ENCODE measurements around the gene ANTKMT.

ANTKMT gene

DNA sequence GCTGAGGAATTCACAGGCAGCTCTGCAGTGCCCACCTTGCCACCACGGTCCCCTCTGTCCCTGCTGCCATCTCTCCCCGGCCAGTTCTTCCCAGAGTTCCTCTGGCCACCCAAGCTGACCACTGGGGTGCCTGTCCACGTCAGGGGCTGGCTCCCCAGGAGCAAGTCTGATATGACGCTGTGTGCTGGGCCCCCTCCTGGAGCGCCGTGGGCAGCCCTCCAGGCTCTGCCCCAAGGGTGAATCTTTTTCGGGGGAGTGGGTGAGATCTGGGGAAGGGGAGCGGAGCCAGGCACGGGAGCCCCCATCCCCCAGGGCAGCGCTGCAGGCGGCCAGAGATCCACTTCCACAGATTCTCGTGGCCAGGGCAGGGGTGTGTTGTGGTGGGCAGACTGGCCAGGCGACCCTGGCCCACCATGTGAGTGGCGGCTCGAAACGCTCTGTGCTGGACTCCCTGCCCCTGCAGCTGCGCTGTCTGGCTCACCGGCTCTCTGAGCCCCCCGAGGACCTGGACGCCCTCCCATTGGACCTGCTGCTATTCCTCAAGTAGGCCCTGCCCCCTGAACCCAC is 43.3 kb downstream of the ANTKMT start:
- no peak for TF ChIP-seq FOXP2 (optimal IDR thresholded peaks at IDR 0.05; ENCODE audit: borderline replicate concordance, extremely low read depth, extremely low read length, insufficient read depth)
- TF ChIP-seq, protein P1, sequence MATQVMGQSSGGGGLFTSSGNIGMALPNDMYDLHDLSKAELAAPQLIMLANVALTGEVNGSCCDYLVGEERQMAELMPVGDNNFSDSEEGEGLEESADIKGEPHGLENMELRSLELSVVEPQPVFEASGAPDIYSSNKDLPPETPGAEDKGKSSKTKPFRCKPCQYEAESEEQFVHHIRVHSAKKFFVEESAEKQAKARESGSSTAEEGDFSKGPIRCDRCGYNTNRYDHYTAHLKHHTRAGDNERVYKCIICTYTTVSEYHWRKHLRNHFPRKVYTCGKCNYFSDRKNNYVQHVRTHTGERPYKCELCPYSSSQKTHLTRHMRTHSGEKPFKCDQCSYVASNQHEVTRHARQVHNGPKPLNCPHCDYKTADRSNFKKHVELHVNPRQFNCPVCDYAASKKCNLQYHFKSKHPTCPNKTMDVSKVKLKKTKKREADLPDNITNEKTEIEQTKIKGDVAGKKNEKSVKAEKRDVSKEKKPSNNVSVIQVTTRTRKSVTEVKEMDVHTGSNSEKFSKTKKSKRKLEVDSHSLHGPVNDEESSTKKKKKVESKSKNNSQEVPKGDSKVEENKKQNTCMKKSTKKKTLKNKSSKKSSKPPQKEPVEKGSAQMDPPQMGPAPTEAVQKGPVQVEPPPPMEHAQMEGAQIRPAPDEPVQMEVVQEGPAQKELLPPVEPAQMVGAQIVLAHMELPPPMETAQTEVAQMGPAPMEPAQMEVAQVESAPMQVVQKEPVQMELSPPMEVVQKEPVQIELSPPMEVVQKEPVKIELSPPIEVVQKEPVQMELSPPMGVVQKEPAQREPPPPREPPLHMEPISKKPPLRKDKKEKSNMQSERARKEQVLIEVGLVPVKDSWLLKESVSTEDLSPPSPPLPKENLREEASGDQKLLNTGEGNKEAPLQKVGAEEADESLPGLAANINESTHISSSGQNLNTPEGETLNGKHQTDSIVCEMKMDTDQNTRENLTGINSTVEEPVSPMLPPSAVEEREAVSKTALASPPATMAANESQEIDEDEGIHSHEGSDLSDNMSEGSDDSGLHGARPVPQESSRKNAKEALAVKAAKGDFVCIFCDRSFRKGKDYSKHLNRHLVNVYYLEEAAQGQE (IDR thresholded peaks at IDR 0.05; ENCODE audit: insufficient read depth in 1 of 2, low read depth in 2 of 2, low read length in 2 of 2) = no peak
- no peak for TF ChIP-seq POLR2AphosphoS5 (IDR thresholded peaks at IDR 0.05; ENCODE audit: low read depth, low read length)
- TF ChIP-seq TAF1 (IDR thresholded peaks at IDR 0.05; ENCODE audit: borderline replicate concordance, insufficient read depth, low read length) = no peak
- no peak for TF ChIP-seq SIN3A (IDR thresholded peaks at IDR 0.05; ENCODE audit: borderline replicate concordance, insufficient read depth, low read length)

- TF ChIP-seq POLR2AphosphoS5 (IDR thresholded peaks at IDR 0.05; ENCODE audit: low read depth, low read length) (no peak), FOXP2 (optimal IDR thresholded peaks at IDR 0.05; ENCODE audit: borderline replicate concordance, extremely low read depth, extremely low read length, insufficient read depth) (no peak), TAF1 (IDR thresholded peaks at IDR 0.05; ENCODE audit: borderline replicate concordance, insufficient read depth, low read length) (no peak), SIN3A (IDR thresholded peaks at IDR 0.05; ENCODE audit: borderline replicate concordance, insufficient read depth, low read length) (no peak)
- TF ChIP-seq, protein P1 (IDR thresholded peaks at IDR 0.05; ENCODE audit: insufficient read depth in 1 of 2, low read depth in 2 of 2, low read length in 2 of 2) = no peak
These were observed 44.0 kb downstream of the ANTKMT start for GRCh38 chr16:764848-765487.

DNA sequence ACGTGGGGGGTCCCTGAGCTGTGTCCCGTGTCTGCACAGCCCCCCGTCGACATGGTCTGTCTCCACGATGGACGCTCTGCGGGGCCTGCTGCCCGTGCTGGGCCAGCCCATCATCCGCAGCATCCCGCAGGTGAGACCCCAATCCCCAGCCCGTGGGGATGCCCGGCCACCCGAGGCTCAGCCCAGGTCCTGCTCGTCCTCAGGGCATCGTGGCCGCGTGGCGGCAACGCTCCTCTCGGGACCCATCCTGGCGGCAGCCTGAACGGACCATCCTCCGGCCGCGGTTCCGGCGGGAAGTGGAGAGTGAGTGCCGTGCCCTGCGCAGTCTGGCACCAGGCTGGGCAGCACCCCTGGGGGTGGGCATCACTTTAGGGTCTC is 44.5 kb downstream of the ANTKMT start:
- no peak for TF ChIP-seq TAF1 (IDR thresholded peaks at IDR 0.05; ENCODE audit: borderline replicate concordance, insufficient read depth, low read length)
- no peak for TF ChIP-seq POLR2AphosphoS5 (IDR thresholded peaks at IDR 0.05; ENCODE audit: low read depth, low read length)
- no peak for TF ChIP-seq FOXP2 (optimal IDR thresholded peaks at IDR 0.05; ENCODE audit: borderline replicate concordance, extremely low read depth, extremely low read length, insufficient read depth)
- TF ChIP-seq SIN3A (IDR thresholded peaks at IDR 0.05; ENCODE audit: borderline replicate concordance, insufficient read depth, low read length) = no peak
- TF ChIP-seq, protein P1 (IDR thresholded peaks at IDR 0.05; ENCODE audit: insufficient read depth in 1 of 2, low read depth in 2 of 2, low read length in 2 of 2) = no peak

GRCh38 chr16:766008-766819 is 45.3 kb downstream of the ANTKMT start:
- TF ChIP-seq POLR2AphosphoS5 (IDR thresholded peaks at IDR 0.05; ENCODE audit: low read depth, low read length) (no peak), SIN3A (IDR thresholded peaks at IDR 0.05; ENCODE audit: borderline replicate concordance, insufficient read depth, low read length) (no peak), TAF1 (IDR thresholded peaks at IDR 0.05; ENCODE audit: borderline replicate concordance, insufficient read depth, low read length) (no peak), FOXP2 (optimal IDR thresholded peaks at IDR 0.05; ENCODE audit: borderline replicate concordance, extremely low read depth, extremely low read length, insufficient read depth) (no peak)
- TF ChIP-seq, protein P1 (IDR thresholded peaks at IDR 0.05; ENCODE audit: insufficient read depth in 1 of 2, low read depth in 2 of 2, low read length in 2 of 2) = no peak
